ENCODE results near the gene RAPGEF1. TPM values are rescaled to one million over a fixed set of nuclear protein-coding genes. Genes with fewer than 3 reads are reported as not detected.

Gene RAPGEF1
- total and polyA plus RNA-seq, 2 donors (not counting 3 experiments of a cell fraction or from before 2014, with no cell fraction given): 50.0 to 124 TPM

GRCh38 chr9:131788851-131789250 lies 49.0 kb upstream of the RAPGEF1 start:
- intact Hi-C loops (cut with micrococcal nuclease) (no loop called here), dilution Hi-C loops (cut with MboI; ENCODE audit: extremely low pct_ligation_motif_present, low sequenced_read_pairs) (no loop called here)
- Histone ChIP-seq H4K20me1 (replicated peaks; ENCODE audit: control insufficient read depth, extremely low read depth, insufficient read depth, low read length) (no peaks in the 10 kb centered on the region), H3K9me1 (replicated peaks; ENCODE audit: control insufficient read depth, extremely low read depth, insufficient read depth, low read length) (no peaks in the 10 kb centered on the region), H3K4me3 (replicated peaks in 1 of 3; ENCODE audit: insufficient read depth in 1 of 3, low read depth in 1 of 3, low read length in 3 of 3) (no peak overlapping the region), H3K9ac (replicated peaks; ENCODE audit: extremely low read depth, insufficient read depth, low read length) (no peak overlapping the region), H3K36me3 (ENCODE audit: control insufficient read depth in 2 of 2, extremely low read depth in 1 of 2, insufficient read depth in 2 of 2, low read length in 2 of 2) (no peaks in the 10 kb centered on the region), H3K27ac (ENCODE audit: insufficient read depth, low read depth, low read length) (no peak overlapping the region), H2AFZ (ENCODE audit: low read depth, low read length) (no peak overlapping the region), H3K4me2 (ENCODE audit: insufficient read depth, low read length) (no peak overlapping the region), H3K9me3 (replicated peaks; ENCODE audit: control insufficient read depth, insufficient read depth, low read length) (no peaks in the 10 kb centered on the region), H3K27me3 (ENCODE audit: control insufficient read depth in 2 of 2, insufficient read depth in 2 of 2, low read length in 2 of 2) (peaks cover 0 to 2% of the 10 kb centered on the region in 2 experiments), H3K4me1 (ENCODE audit: control insufficient read depth, extremely low read depth, insufficient read depth, low read length) (no peaks in the 10 kb centered on the region), H3K79me2 (ENCODE audit: control insufficient read depth, insufficient read depth, low read length) (no peaks in the 10 kb centered on the region)
- BruUV-seq (replicated peaks): no TSS peak
- DNase-seq (ENCODE audit: low read depth, low spot score) (no peak), FAIRE-seq (no peak)
- CTCF ChIA-PET: interaction anchor here (1.2 kb wide), 1 partner anchor 381 kb away, joined by 3 read pairs; no protein-coding TSS in a partner anchor
- TF ChIP-seq EZH2 (IDR thresholded peaks at IDR 0.05; ENCODE audit: borderline replicate concordance, low read depth, low read length, severe bottlenecking): no peak
- TF ChIP-seq MYC (IDR thresholded peaks at IDR 0.05; ENCODE audit: low read depth, low read length): no peak
- TF ChIP-seq MAX (IDR thresholded peaks at IDR 0.05; ENCODE audit: insufficient read depth, insufficient read length): no peak
- POLR2A ChIA-PET: no interaction called here

GRCh38 chr9:131787838-131788237 lies 48.0 kb upstream of the RAPGEF1 start:
- intact Hi-C loops (cut with micrococcal nuclease) (no loop called here), dilution Hi-C loops (cut with MboI; ENCODE audit: extremely low pct_ligation_motif_present, low sequenced_read_pairs) (no loop called here)
- Histone ChIP-seq H3K4me3 (replicated peaks in 1 of 3; ENCODE audit: insufficient read depth in 1 of 3, low read depth in 1 of 3, low read length in 3 of 3) (no peak overlapping the region), H3K9me1 (replicated peaks; ENCODE audit: control insufficient read depth, extremely low read depth, insufficient read depth, low read length) (no peaks in the 10 kb centered on the region), H3K4me2 (ENCODE audit: insufficient read depth, low read length) (no peak overlapping the region), H3K36me3 (ENCODE audit: control insufficient read depth in 2 of 2, extremely low read depth in 1 of 2, insufficient read depth in 2 of 2, low read length in 2 of 2) (no peaks in the 10 kb centered on the region), H3K27ac (ENCODE audit: insufficient read depth, low read depth, low read length) (no peak overlapping the region), H3K9me3 (replicated peaks; ENCODE audit: control insufficient read depth, insufficient read depth, low read length) (no peaks in the 10 kb centered on the region), H2AFZ (ENCODE audit: low read depth, low read length) (no peak overlapping the region), H4K20me1 (replicated peaks; ENCODE audit: control insufficient read depth, extremely low read depth, insufficient read depth, low read length) (no peaks in the 10 kb centered on the region), H3K9ac (replicated peaks; ENCODE audit: extremely low read depth, insufficient read depth, low read length) (no peak overlapping the region), H3K79me2 (ENCODE audit: control insufficient read depth, insufficient read depth, low read length) (no peaks in the 10 kb centered on the region), H3K27me3 (ENCODE audit: control insufficient read depth in 2 of 2, insufficient read depth in 2 of 2, low read length in 2 of 2) (peaks cover 0 to 3% of the 10 kb centered on the region in 2 experiments), H3K4me1 (ENCODE audit: control insufficient read depth, extremely low read depth, insufficient read depth, low read length) (no peaks in the 10 kb centered on the region)
- no peak for DNase-seq (ENCODE audit: low read depth, low spot score)
- ChIA-PET CTCF (no interaction called here), POLR2A (no interaction called here)
- no TSS peak for BruUV-seq (replicated peaks)
- no peak for FAIRE-seq
- TF ChIP-seq CTCF (IDR thresholded peaks at IDR 0.05; ENCODE audit: extremely low read depth in 1 of 2, insufficient read depth in 1 of 2, low read depth in 1 of 2, low read length in 2 of 2) (no peak), EZH2 (IDR thresholded peaks at IDR 0.05; ENCODE audit: borderline replicate concordance, low read depth, low read length, severe bottlenecking) (no peak), MYC (IDR thresholded peaks at IDR 0.05; ENCODE audit: low read depth, low read length) (no peak), FOS (IDR thresholded peaks at IDR 0.05; ENCODE audit: borderline replicate concordance, insufficient read depth, low read length) (no peak), MAX (IDR thresholded peaks at IDR 0.05; ENCODE audit: insufficient read depth, insufficient read length) (no peak), GATA2 (IDR thresholded peaks at IDR 0.05; ENCODE audit: insufficient read depth, insufficient read length, low read depth, low read length) (no peak), POLR2AphosphoS5 (IDR thresholded peaks at IDR 0.05; ENCODE audit: insufficient read depth, low read depth, low read length) (no peak), POLR2A (IDR thresholded peaks at IDR 0.05; ENCODE audit: low read depth, low read length) (no peak), JUN (IDR thresholded peaks at IDR 0.05; ENCODE audit: borderline replicate concordance, insufficient read depth, insufficient read length, low read depth) (no peak)
